ENCODE data around the gene KIF5C.

The KIF5C gene

GRCh38 chr2:148865512-148865911, 9.5 kb upstream of the KIF5C start:
- Histone ChIP-seq H3K9me3 (ENCODE audit: severe bottlenecking) (no peaks in the 10 kb centered on the region), H3K27ac (ENCODE audit: poor library complexity, severe bottlenecking) (no peak overlapping the region), H3K36me3 (ENCODE audit: low read depth) (no peaks in the 10 kb centered on the region), H3K27me3 (ENCODE audit: insufficient read depth, poor library complexity, severe bottlenecking) (no peaks in the 10 kb centered on the region), H3K4me1 (ENCODE audit: insufficient read depth, poor library complexity, severe bottlenecking) (no peaks in the 10 kb centered on the region), H3K4me3 (ENCODE audit: severe bottlenecking) (no peak overlapping the region)
- DNase-seq (ENCODE audit: low spot score): no peak
- no peak for TF ChIP-seq CTCF (IDR thresholded peaks at IDR 0.05; ENCODE audit: poor library complexity, severe bottlenecking)
- ATAC-seq (ENCODE audit: low read depth): no peak

GRCh38 chr2:148866091-148866490, 8.9 kb upstream of the KIF5C start:
- no peaks in the 10 kb centered on the region for H3K9me3 ChIP-seq (ENCODE audit: severe bottlenecking)
- no peak for DNase-seq (ENCODE audit: low spot score)
- no peak overlapping the region for H3K27ac ChIP-seq (ENCODE audit: poor library complexity, severe bottlenecking)
- no peaks in the 10 kb centered on the region for H3K27me3 ChIP-seq (ENCODE audit: insufficient read depth, poor library complexity, severe bottlenecking)
- H3K4me3 ChIP-seq (ENCODE audit: severe bottlenecking): no peak overlapping the region
- no peaks in the 10 kb centered on the region for H3K4me1 ChIP-seq (ENCODE audit: insufficient read depth, poor library complexity, severe bottlenecking)
- TF ChIP-seq CTCF (IDR thresholded peaks at IDR 0.05; ENCODE audit: poor library complexity, severe bottlenecking): no peak
- ATAC-seq (ENCODE audit: low read depth): no peak
- no peaks in the 10 kb centered on the region for H3K36me3 ChIP-seq (ENCODE audit: low read depth)

- DNase-seq (ENCODE audit: low spot score) (no peak), ATAC-seq (ENCODE audit: low read depth) (no peak)
Measured at GRCh38 chr2:148867079-148867769, 7.8 kb upstream of the KIF5C start.

GRCh38 chr2:148875387-148876051, 492 bp downstream of the KIF5C start:
- Histone ChIP-seq H3K36me3 (ENCODE audit: low read depth) (no peaks in the 10 kb centered on the region), H3K9me3 (ENCODE audit: severe bottlenecking) (no peaks in the 10 kb centered on the region), H3K4me1 (ENCODE audit: insufficient read depth, poor library complexity, severe bottlenecking) (no peaks in the 10 kb centered on the region), H3K27me3 (ENCODE audit: insufficient read depth, poor library complexity, severe bottlenecking) (peaks cover 28% of the 10 kb centered on the region), H3K27ac (ENCODE audit: poor library complexity, severe bottlenecking) (no peak overlapping the region), H3K4me3 (ENCODE audit: severe bottlenecking) (peak overlapping the region; percentile 32)
- ATAC-seq (ENCODE audit: low read depth) (peak; percentile 46), DNase-seq (ENCODE audit: low spot score) (no peak)
- no peak for TF ChIP-seq CTCF (IDR thresholded peaks at IDR 0.05; ENCODE audit: poor library complexity, severe bottlenecking)

More at GRCh38 chr2:148867079-148867769, 7.8 kb upstream of the KIF5C start:
- Histone ChIP-seq H3K36me3 (ENCODE audit: low read depth) (no peaks in the 10 kb centered on the region), H3K4me1 (ENCODE audit: insufficient read depth, poor library complexity, severe bottlenecking) (no peaks in the 10 kb centered on the region), H3K27me3 (ENCODE audit: insufficient read depth, poor library complexity, severe bottlenecking) (no peaks in the 10 kb centered on the region), H3K4me3 (ENCODE audit: severe bottlenecking) (no peak overlapping the region), H3K9me3 (ENCODE audit: severe bottlenecking) (no peaks in the 10 kb centered on the region), H3K27ac (ENCODE audit: poor library complexity, severe bottlenecking) (no peak overlapping the region)
- TF ChIP-seq CTCF (IDR thresholded peaks at IDR 0.05; ENCODE audit: poor library complexity, severe bottlenecking): no peak

GRCh38 chr2:148876202-148876594, 1.2 kb downstream of the KIF5C start:
- Histone ChIP-seq H3K4me1 (ENCODE audit: insufficient read depth, poor library complexity, severe bottlenecking) (no peaks in the 10 kb centered on the region), H3K27me3 (ENCODE audit: insufficient read depth, poor library complexity, severe bottlenecking) (peaks cover 28% of the 10 kb centered on the region), H3K9me3 (ENCODE audit: severe bottlenecking) (no peaks in the 10 kb centered on the region), H3K27ac (ENCODE audit: poor library complexity, severe bottlenecking) (no peak overlapping the region), H3K4me3 (ENCODE audit: severe bottlenecking) (peak overlapping the region; percentile 7), H3K36me3 (ENCODE audit: low read depth) (no peaks in the 10 kb centered on the region)
- no peak for DNase-seq (ENCODE audit: low spot score)
- TF ChIP-seq CTCF (IDR thresholded peaks at IDR 0.05; ENCODE audit: poor library complexity, severe bottlenecking): no peak
- ATAC-seq (ENCODE audit: low read depth): no peak

Data from RWPE2 (cell line).